Caco-2 (cell line): ENCODE measurements around the gene LOXL1. TPM values are rescaled to one million over a fixed set of nuclear protein-coding genes. Genes with fewer than 3 reads are reported as not detected.

Source experiments
- BruUV-seq: library from RNA; stranded (reverse); fragments of 400-500 nt; replicated peaks from 2 replicates; lab custom pipeline; 2021; lab: Mats Ljungman, UMichigan
- CTCF ChIA-PET: fragments of 300-600 bp; sonication (Branson Sonifier 250); formaldehyde crosslinking; loops from one replicate; lab custom pipeline; 2022; ENCODE audit warnings: antibody characterized with exemption; lab: Charles Lee
- POLR2A ChIA-PET: fragments of 300-600 bp; sonication (Branson Sonifier 250); formaldehyde crosslinking; loops from one replicate; lab custom pipeline; 2022; ENCODE audit warnings: antibody characterized with exemption; lab: Charles Lee
- DNase-seq, 2 experiments: peaks; one replicate each; pipeline versions ENCODE4 v3.0.0 to v3.0.0-alpha.2; 2020 to 2022
- H3K27me3 ChIP-seq: replicated peaks from 2 replicates; pipeline ENCODE4 v1.6.0; 2011; ENCODE audit warnings: low read length; ENCODE audit not compliant: control insufficient read depth, insufficient read depth
- H3K36me3 ChIP-seq: 2 replicates; pipeline ENCODE4 v1.5.1; 2011; ENCODE audit warnings: low read length; ENCODE audit not compliant: control insufficient read depth, insufficient read depth
- H3K4me1 ChIP-seq: fragments of 250-450 bp; sonication (Bioruptor Pico); 2 replicates; pipeline ENCODE4 v1.5.1; 2020; ENCODE audit warnings: mild to moderate bottlenecking
- H3K4me3 ChIP-seq: 2 replicates; pipeline ENCODE4 v1.5.1; 2011; ENCODE audit warnings: low read depth, mild to moderate bottlenecking, control low read depth, low read length
- H3K9me3 ChIP-seq: fragments of 250-450 bp; sonication (Bioruptor Pico); 2 replicates; pipeline ENCODE4 v1.5.1; 2020; ENCODE audit warnings: mild to moderate bottlenecking, moderate library complexity
- H3K27ac Mint-ChIP-seq: one replicate; pipeline ENCODE4 v1.8.0; 2022; ENCODE audit warnings: mixed read lengths; ENCODE audit not compliant: unreplicated experiment
- H3K27me3 Mint-ChIP-seq: one replicate; pipeline ENCODE4 v1.8.0; 2022; ENCODE audit warnings: mixed read lengths; ENCODE audit not compliant: insufficient read depth, unreplicated experiment
- H3K36me3 Mint-ChIP-seq: one replicate; pipeline ENCODE4 v1.8.0; 2022; ENCODE audit warnings: mild to moderate bottlenecking, mixed read lengths; ENCODE audit not compliant: insufficient read depth, unreplicated experiment
- H3K4me1 Mint-ChIP-seq: one replicate; pipeline ENCODE4 v1.8.0; 2022; ENCODE audit warnings: low read depth, mixed read lengths; ENCODE audit not compliant: unreplicated experiment
- H3K4me3 Mint-ChIP-seq: one replicate; pipeline ENCODE4 v1.8.0; 2022; ENCODE audit warnings: mild to moderate bottlenecking, moderate library complexity, mixed read lengths; ENCODE audit not compliant: unreplicated experiment
- H3K9me3 Mint-ChIP-seq: one replicate; pipeline ENCODE4 v1.8.0; 2022; ENCODE audit warnings: mixed read lengths; ENCODE audit not compliant: unreplicated experiment
- intact Hi-C: fragments of 100-400 bp; cut with micrococcal nuclease; formaldehyde crosslinking; loops from one replicate; pipeline ENCODE4 v1.10.0; 2022; ENCODE audit not compliant: unreplicated experiment
- total RNA-seq: library from RNA; stranded (reverse); gene quantifications from 2 replicates; pipeline ENCODE4 v1.2.3, GENCODE V29; 2022
- TF ChIP-seq, protein P1 (sequence below), 2 experiments: fragments of 200-600 bp in 1 of 2; IDR thresholded peaks; 1 replicate in 1 of 2; 2 replicates in 1 of 2; pipeline versions ENCODE4 v1.5.1 to v1.8.0; 2011 to 2022; ENCODE audit warnings: antibody characterized with exemption in 1 of 2, control low read depth in 1 of 2, inconsistent platforms in 1 of 2, low read depth in 1 of 2, low read length in 1 of 2, mild to moderate bottlenecking in 1 of 2, moderate library complexity in 1 of 2; ENCODE audit not compliant: insufficient read depth in 1 of 2, severe bottlenecking in 1 of 2, unreplicated experiment in 1 of 2

The LOXL1 gene
- total RNA-seq, 1 experiment from 2014 or later, result 3.7 TPM

DNA sequence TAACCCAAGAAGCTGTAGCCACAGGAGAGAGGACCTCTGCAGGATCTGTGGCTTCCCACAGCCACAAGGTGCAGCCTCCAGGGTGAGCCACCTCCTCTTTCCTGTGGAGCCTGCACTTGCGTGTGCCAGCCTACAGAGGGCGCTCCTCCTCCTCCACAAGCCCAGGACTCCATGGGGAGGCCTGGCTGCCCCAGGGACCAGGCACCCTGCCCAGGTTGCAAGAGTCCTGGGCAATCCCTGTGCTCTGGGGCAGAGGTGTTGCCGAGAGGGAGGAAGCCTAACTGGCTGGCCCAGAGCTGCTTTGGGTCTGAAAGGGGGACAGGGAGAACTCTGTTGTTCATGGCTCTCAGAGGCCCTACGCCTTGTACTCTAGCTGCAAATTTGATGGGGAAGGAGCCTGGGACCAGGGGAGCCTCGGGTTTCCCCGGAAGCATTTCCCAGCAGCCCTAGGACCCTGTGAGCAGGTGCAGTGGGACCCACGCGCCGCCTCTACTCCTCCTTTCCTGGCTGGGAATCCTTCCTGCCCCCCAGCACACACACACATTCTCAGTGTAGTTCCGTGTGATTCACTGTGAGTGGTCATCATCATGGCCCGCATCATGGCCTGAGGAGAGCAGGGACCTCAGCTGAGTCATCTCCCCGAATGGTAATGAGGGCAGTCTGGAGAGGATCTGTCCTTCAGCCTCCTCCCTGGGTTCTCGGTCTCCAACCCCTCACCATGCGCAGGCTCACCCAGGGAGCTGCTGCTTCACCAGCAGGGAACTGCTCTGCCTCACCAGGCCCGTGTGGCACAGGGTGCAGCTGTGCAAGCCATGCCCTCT lies 28.6 kb upstream of the LOXL1 start:
- Histone ChIP-seq H3K4me1 (no peaks in the 10 kb centered on the region), H3K27me3 (no peaks in the 10 kb centered on the region), H3K9me3 (no peaks in the 10 kb centered on the region), H3K36me3 (no peaks in the 10 kb centered on the region), H3K4me3 (no peak overlapping the region)
- TF ChIP-seq, protein P1, sequence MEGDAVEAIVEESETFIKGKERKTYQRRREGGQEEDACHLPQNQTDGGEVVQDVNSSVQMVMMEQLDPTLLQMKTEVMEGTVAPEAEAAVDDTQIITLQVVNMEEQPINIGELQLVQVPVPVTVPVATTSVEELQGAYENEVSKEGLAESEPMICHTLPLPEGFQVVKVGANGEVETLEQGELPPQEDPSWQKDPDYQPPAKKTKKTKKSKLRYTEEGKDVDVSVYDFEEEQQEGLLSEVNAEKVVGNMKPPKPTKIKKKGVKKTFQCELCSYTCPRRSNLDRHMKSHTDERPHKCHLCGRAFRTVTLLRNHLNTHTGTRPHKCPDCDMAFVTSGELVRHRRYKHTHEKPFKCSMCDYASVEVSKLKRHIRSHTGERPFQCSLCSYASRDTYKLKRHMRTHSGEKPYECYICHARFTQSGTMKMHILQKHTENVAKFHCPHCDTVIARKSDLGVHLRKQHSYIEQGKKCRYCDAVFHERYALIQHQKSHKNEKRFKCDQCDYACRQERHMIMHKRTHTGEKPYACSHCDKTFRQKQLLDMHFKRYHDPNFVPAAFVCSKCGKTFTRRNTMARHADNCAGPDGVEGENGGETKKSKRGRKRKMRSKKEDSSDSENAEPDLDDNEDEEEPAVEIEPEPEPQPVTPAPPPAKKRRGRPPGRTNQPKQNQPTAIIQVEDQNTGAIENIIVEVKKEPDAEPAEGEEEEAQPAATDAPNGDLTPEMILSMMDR (IDR thresholded peaks at IDR 0.05; ENCODE audit: insufficient read depth in 1 of 2, low read depth in 1 of 2, low read length in 1 of 2, severe bottlenecking in 1 of 2, unreplicated experiment in 1 of 2), result peak; percentile 47 to 62
- BruUV-seq, result no TSS peak
- CTCF ChIA-PET, result interaction anchor here (0.9 kb wide), 1 partner anchor 24 kb away, joined by 4 read pairs; no protein-coding TSS in a partner anchor
- H3K9me3 Mint-ChIP-seq, result peaks cover 8% of the 10 kb centered on the region
- no peaks in the 10 kb centered on the region for H3K4me1 Mint-ChIP-seq
- intact Hi-C loops, result no loop called here
- DNase-seq, result peak in 1 of 2 experiments; percentile 35
- H3K27ac Mint-ChIP-seq, result no peak overlapping the region
- H3K27me3 Mint-ChIP-seq, result peaks cover 4% of the 10 kb centered on the region
- no peak overlapping the region for H3K4me3 Mint-ChIP-seq
- POLR2A ChIA-PET, result no interaction called here
- H3K36me3 Mint-ChIP-seq, result no peaks in the 10 kb centered on the region

DNA sequence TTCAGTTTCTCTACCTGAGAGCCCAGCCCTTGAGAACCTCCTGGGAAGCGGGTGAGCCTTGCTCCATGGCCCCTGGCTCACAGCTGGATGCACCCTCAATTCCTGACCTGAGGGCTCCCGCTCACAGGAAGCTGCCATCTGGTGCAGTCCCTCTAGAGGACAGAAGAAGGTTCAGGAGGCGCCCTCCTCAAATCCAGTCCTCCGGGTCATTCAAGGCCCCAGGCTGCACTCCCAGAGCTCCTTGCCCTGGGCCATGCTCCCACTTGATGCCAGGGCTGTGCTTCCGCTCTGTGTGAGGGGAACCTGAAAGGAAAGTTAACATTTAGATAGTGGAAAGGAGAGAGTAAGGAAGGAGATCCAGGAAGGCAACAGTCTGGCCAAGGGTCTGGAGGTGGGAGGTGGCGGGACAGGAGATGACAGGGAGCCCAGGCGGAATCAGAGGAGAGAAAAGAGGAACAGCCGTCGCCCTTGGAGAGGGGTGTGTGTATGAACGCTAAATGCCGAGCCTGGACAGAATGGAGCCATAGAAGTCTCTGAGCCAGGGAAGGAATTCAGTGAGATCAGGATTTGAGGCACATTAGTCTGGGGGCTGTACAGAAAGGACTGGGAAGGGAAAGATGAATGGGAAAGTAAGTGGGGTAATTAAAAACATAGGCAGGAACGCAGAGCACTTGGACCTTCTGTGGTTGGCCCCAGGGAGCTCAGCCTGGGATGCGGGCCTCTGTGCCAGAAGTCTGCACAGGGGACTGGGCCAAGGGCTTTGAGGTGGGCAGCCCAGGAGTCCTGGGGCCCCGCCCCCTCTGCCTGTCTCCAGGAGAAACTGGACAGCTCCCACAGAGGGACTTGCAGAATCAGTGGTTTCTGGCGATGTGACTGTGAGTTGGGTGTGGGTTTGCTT lies 26.8 kb upstream of the LOXL1 start:
- Mint-ChIP-seq H3K4me3 (no peak overlapping the region), H3K9me3 (peaks cover 4% of the 10 kb centered on the region), H3K27me3 (peaks cover 6% of the 10 kb centered on the region), H3K36me3 (no peaks in the 10 kb centered on the region), H3K4me1 (no peaks in the 10 kb centered on the region), H3K27ac (no peak overlapping the region)
- ChIA-PET POLR2A (no interaction called here), CTCF (interaction anchor here (0.6 kb wide), 1 partner anchor 587 kb away, joined by 3 read pairs; no protein-coding TSS in a partner anchor)
- intact Hi-C loops, result no loop called here
- Histone ChIP-seq H3K9me3 (no peaks in the 10 kb centered on the region), H3K36me3 (no peaks in the 10 kb centered on the region), H3K4me1 (no peaks in the 10 kb centered on the region), H3K4me3 (no peak overlapping the region), H3K27me3 (no peaks in the 10 kb centered on the region)
- peak in 1 of 2 experiments; percentile 30 for DNase-seq
- TF ChIP-seq, protein P1 (IDR thresholded peaks at IDR 0.05; ENCODE audit: insufficient read depth in 1 of 2, low read depth in 1 of 2, low read length in 1 of 2, severe bottlenecking in 1 of 2, unreplicated experiment in 1 of 2), result no peak
- no TSS peak for BruUV-seq

DNA sequence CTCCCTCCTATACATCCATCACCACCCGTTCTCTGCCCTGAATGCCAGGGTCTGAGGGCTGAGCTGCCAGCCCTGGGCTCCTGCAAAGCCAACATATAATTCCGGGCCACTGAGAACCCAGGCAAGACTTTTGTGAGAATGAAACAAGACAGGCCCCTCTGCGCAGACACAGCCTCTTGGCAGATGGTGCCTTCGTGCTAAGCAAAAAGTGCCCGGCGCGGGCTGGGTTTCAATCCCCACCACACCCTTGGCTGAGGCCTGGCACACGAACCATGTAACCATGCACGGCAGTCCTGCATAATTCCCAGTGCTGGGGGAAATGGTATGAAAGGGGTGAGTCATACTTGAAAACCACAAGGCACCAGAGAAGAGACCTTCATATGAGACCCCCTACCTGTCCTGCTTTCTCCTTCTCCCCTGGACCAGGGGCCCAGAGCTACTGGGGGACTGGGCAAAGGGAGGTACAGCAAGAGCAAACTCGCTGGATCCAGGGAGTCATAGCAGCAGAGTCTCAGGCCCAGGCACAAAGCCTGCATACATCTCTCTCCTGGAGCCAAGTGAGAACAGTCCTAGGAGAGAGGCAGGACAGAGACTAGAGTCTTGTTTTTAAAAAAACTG lies 26.1 kb upstream of the LOXL1 start:
- peaks cover 6% of the 10 kb centered on the region for H3K27me3 Mint-ChIP-seq
- ChIA-PET POLR2A (no interaction called here), CTCF (no interaction called here)
- no peak overlapping the region for H3K27ac Mint-ChIP-seq
- no peak overlapping the region for H3K4me3 Mint-ChIP-seq
- TF ChIP-seq, protein P1 (IDR thresholded peaks at IDR 0.05; ENCODE audit: insufficient read depth in 1 of 2, low read depth in 1 of 2, low read length in 1 of 2, severe bottlenecking in 1 of 2, unreplicated experiment in 1 of 2), result no peak
- intact Hi-C loops, result no loop called here
- Histone ChIP-seq H3K4me1 (no peaks in the 10 kb centered on the region), H3K4me3 (no peak overlapping the region), H3K9me3 (no peaks in the 10 kb centered on the region), H3K36me3 (no peaks in the 10 kb centered on the region), H3K27me3 (no peaks in the 10 kb centered on the region)
- no peaks in the 10 kb centered on the region for H3K36me3 Mint-ChIP-seq
- BruUV-seq, result no TSS peak
- H3K4me1 Mint-ChIP-seq, result no peaks in the 10 kb centered on the region
- H3K9me3 Mint-ChIP-seq, result peaks cover 11% of the 10 kb centered on the region
- DNase-seq, result no peak
